Camera-type eye (tissue), 1 donor: Measurements from ENCODE around the gene OGFOD2. TPM values are rescaled to one million over a fixed set of nuclear protein-coding genes. Genes with fewer than 3 reads are reported as not detected.

Source experiments
- total RNA-seq: library from RNA; depleted of rRNA; stranded (reverse); fragments of >200 nt; gene quantifications from one replicate; pipeline ENCODE4 v1.2.3, GENCODE V29; 2014

The OGFOD2 gene
- total RNA-seq: 16.9 TPM

GRCh38 chr12:122974892-122975789 is at the start of gene OGFOD2:
OGFOD2 (plus strand) TSS chr12:122975244; CDS start chr12:122975252, 8 bp downstream.

GRCh38 chr12:122965851-122966742 is 8.9 kb upstream of the OGFOD2 start, which contains the start of gene ABCB9:
ABCB9 (minus strand) TSS chr12:122966463; CDS start chr12:122960235, 6,228 bp downstream.

GRCh38 chr12:122980183-122981035 is 5.4 kb downstream of the OGFOD2 start, which contains the start of gene ARL6IP4:
ARL6IP4 (plus strand) TSS chr12:122980681; CDS start chr12:122981140, 459 bp downstream.

Other genes with a start within 250 kb of the OGFOD2 start
- 0.99 TPM for gene HCAR1, start 244.4 kb upstream of the OGFOD2 start, total RNA-seq
- 49.5 TPM for gene DENR, start 222.4 kb upstream of the OGFOD2 start, total RNA-seq
- gene CCDC62, start 200.7 kb upstream of the OGFOD2 start, total RNA-seq: 2.1 TPM
- gene HIP1R, start 139.8 kb upstream of the OGFOD2 start, total RNA-seq: 31.0 TPM
- gene VPS37B, start 79.1 kb upstream of the OGFOD2 start, total RNA-seq: 46.1 TPM
- 16.9 TPM for gene ABCB9, start 8.8 kb upstream of the OGFOD2 start, total RNA-seq
- gene ARL6IP4, start 5.4 kb downstream of the OGFOD2 start, total RNA-seq: 62.0 TPM
- gene PITPNM2, start 175.8 kb downstream of the OGFOD2 start, total RNA-seq: 16.5 TPM